ENCODE data around the gene TNP2.
A peak's percentile ranks its signal among the peaks of the same experiment; 100 is the strongest.

Gene TNP2

GRCh38 chr16:11263737-11264136 is 5.4 kb downstream of the TNP2 start:
- Histone ChIP-seq H3K27me3 (ENCODE audit: control insufficient read depth in 1 of 2, insufficient read depth in 2 of 2, low read length in 2 of 2) (no peaks in the 10 kb centered on the region), H3K36me3 (ENCODE audit: control insufficient read depth in 1 of 2, insufficient read depth in 2 of 2, low read length in 2 of 2) (no peaks in the 10 kb centered on the region), H3K9ac (ENCODE audit: low read depth in 1 of 2, low read length in 2 of 2) (no peak overlapping the region), H3K27ac (ENCODE audit: low read depth, low read length) (no peak overlapping the region), H3K4me1 (ENCODE audit: control insufficient read depth in 1 of 2, insufficient read depth in 2 of 2, low read length in 2 of 2) (peaks cover 18 to 30% of the 10 kb centered on the region in 2 donors), H3K9me3 (ENCODE audit: control insufficient read depth in 1 of 2, low read length in 2 of 2) (no peaks in the 10 kb centered on the region), H3K4me3 (ENCODE audit: low read depth in 1 of 2, low read length in 2 of 2) (no peak overlapping the region)

- Histone ChIP-seq H3K4me3 (ENCODE audit: low read depth in 1 of 2, low read length in 2 of 2) (no peak overlapping the region), H3K27me3 (ENCODE audit: control insufficient read depth in 1 of 2, insufficient read depth in 2 of 2, low read length in 2 of 2) (no peaks in the 10 kb centered on the region), H3K9ac (ENCODE audit: low read depth in 1 of 2, low read length in 2 of 2) (no peak overlapping the region), H3K9me3 (ENCODE audit: control insufficient read depth in 1 of 2, low read length in 2 of 2) (no peaks in the 10 kb centered on the region), H3K36me3 (ENCODE audit: control insufficient read depth in 1 of 2, insufficient read depth in 2 of 2, low read length in 2 of 2) (no peaks in the 10 kb centered on the region), H3K27ac (ENCODE audit: low read depth, low read length) (no peak overlapping the region), H3K4me1 (ENCODE audit: control insufficient read depth in 1 of 2, insufficient read depth in 2 of 2, low read length in 2 of 2) (peaks cover 22 to 37% of the 10 kb centered on the region in 2 donors)
These were observed 6.2 kb downstream of the TNP2 start for GRCh38 chr16:11262915-11263314.

DNA sequence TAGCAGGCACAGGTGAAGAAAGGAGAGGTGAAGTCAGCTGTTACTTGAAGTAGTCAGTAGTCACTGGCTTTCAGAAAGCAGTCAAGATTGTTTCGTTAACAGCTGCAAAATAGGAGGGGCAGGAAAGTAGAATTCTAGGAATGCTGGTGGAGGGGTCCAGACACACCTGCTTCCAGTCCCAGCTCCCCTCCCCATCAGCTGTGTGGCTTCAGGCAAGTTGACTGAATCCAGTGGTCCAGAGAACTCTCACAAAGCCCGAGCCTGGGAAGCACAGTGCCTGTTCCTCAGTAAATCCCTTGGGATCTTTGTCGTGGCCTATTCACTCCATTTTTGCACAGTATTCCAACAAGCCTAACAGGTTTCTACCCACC is 8.5 kb downstream of the TNP2 start:
- no peak overlapping the region for H3K4me3 ChIP-seq (ENCODE audit: low read depth in 1 of 2, low read length in 2 of 2)
- H3K4me1 ChIP-seq (ENCODE audit: control insufficient read depth in 1 of 2, insufficient read depth in 2 of 2, low read length in 2 of 2), result peaks cover 31 to 45% of the 10 kb centered on the region in 2 donors
- no peak overlapping the region for H3K9ac ChIP-seq (ENCODE audit: low read depth in 1 of 2, low read length in 2 of 2)
- no peak overlapping the region for H3K27ac ChIP-seq (ENCODE audit: low read depth, low read length)
- no peaks in the 10 kb centered on the region for H3K27me3 ChIP-seq (ENCODE audit: control insufficient read depth in 1 of 2, insufficient read depth in 2 of 2, low read length in 2 of 2)
- no peaks in the 10 kb centered on the region for H3K9me3 ChIP-seq (ENCODE audit: control insufficient read depth in 1 of 2, low read length in 2 of 2)
- no peaks in the 10 kb centered on the region for H3K36me3 ChIP-seq (ENCODE audit: control insufficient read depth in 1 of 2, insufficient read depth in 2 of 2, low read length in 2 of 2)

- Histone ChIP-seq H3K27me3 (ENCODE audit: control insufficient read depth in 1 of 2, insufficient read depth in 2 of 2, low read length in 2 of 2) (no peaks in the 10 kb centered on the region), H3K36me3 (ENCODE audit: control insufficient read depth in 1 of 2, insufficient read depth in 2 of 2, low read length in 2 of 2) (no peaks in the 10 kb centered on the region), H3K9me3 (ENCODE audit: control insufficient read depth in 1 of 2, low read length in 2 of 2) (no peaks in the 10 kb centered on the region), H3K4me3 (ENCODE audit: low read depth in 1 of 2, low read length in 2 of 2) (peak overlapping the region in 1 of 2 donors; percentile 70), H3K9ac (ENCODE audit: low read depth in 1 of 2, low read length in 2 of 2) (no peak overlapping the region), H3K4me1 (ENCODE audit: control insufficient read depth in 1 of 2, insufficient read depth in 2 of 2, low read length in 2 of 2) (peaks cover 27 to 41% of the 10 kb centered on the region in 2 donors), H3K27ac (ENCODE audit: low read depth, low read length) (no peak overlapping the region)
These were observed 9.2 kb downstream of the TNP2 start for GRCh38 chr16:11259655-11260595.

GRCh38 chr16:11258553-11259492 is 10.3 kb downstream of the TNP2 start:
- Histone ChIP-seq H3K4me3 (ENCODE audit: low read depth in 1 of 2, low read length in 2 of 2) (peak overlapping the region; percentile 65 to 70), H3K9me3 (ENCODE audit: control insufficient read depth in 1 of 2, low read length in 2 of 2) (no peaks in the 10 kb centered on the region), H3K27me3 (ENCODE audit: control insufficient read depth in 1 of 2, insufficient read depth in 2 of 2, low read length in 2 of 2) (no peaks in the 10 kb centered on the region), H3K9ac (ENCODE audit: low read depth in 1 of 2, low read length in 2 of 2) (peak overlapping the region; percentile 52 to 65), H3K27ac (ENCODE audit: low read depth, low read length) (no peak overlapping the region), H3K4me1 (ENCODE audit: control insufficient read depth in 1 of 2, insufficient read depth in 2 of 2, low read length in 2 of 2) (peaks cover 30 to 35% of the 10 kb centered on the region in 2 donors), H3K36me3 (ENCODE audit: control insufficient read depth in 1 of 2, insufficient read depth in 2 of 2, low read length in 2 of 2) (no peaks in the 10 kb centered on the region)

GRCh38 chr16:11257131-11257938 is 11.8 kb downstream of the TNP2 start:
- H3K9ac ChIP-seq (ENCODE audit: low read depth in 1 of 2, low read length in 2 of 2), result peak overlapping the region; percentile 76 to 84
- H3K27ac ChIP-seq (ENCODE audit: low read depth, low read length), result peak overlapping the region; percentile 96
- H3K4me1 ChIP-seq (ENCODE audit: control insufficient read depth in 1 of 2, insufficient read depth in 2 of 2, low read length in 2 of 2), result peaks cover 27 to 30% of the 10 kb centered on the region in 2 donors
- peak overlapping the region; percentile 80 to 85 for H3K4me3 ChIP-seq (ENCODE audit: low read depth in 1 of 2, low read length in 2 of 2)
- no peaks in the 10 kb centered on the region for H3K27me3 ChIP-seq (ENCODE audit: control insufficient read depth in 1 of 2, insufficient read depth in 2 of 2, low read length in 2 of 2)
- H3K36me3 ChIP-seq (ENCODE audit: control insufficient read depth in 1 of 2, insufficient read depth in 2 of 2, low read length in 2 of 2), result no peaks in the 10 kb centered on the region
- H3K9me3 ChIP-seq (ENCODE audit: control insufficient read depth in 1 of 2, low read length in 2 of 2), result no peaks in the 10 kb centered on the region

DNA sequence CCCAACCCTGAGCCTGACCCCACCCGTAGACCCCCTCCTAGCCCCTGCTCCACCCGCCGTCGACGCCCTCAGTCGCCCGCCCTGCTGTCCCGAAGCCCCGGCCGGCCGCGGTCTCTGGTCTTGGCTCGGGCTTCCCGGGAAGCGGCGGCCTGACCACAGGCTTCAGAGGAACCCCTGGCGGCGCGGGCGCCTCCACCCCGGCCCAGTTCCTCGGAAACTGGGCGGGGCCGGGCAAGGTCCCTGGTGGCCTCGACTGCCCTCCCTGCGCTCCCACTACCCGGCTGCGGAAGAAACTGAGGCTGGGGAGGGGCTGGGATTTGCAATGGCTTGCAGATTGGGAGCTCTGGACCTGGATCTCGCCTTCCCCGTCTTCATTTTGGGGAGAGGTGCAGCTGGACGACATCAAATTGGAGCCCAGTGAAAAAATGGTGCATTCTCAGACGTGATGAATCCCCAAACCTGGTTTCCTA is 12.4 kb downstream of the TNP2 start:
- H3K27ac ChIP-seq (ENCODE audit: low read depth, low read length), result peak overlapping the region; percentile 96
- peak overlapping the region; percentile 80 to 85 for H3K4me3 ChIP-seq (ENCODE audit: low read depth in 1 of 2, low read length in 2 of 2)
- H3K9ac ChIP-seq (ENCODE audit: low read depth in 1 of 2, low read length in 2 of 2), result peak overlapping the region; percentile 76 to 84
- H3K4me1 ChIP-seq (ENCODE audit: control insufficient read depth in 1 of 2, insufficient read depth in 2 of 2, low read length in 2 of 2), result peaks cover 27 to 30% of the 10 kb centered on the region in 2 donors
- no peaks in the 10 kb centered on the region for H3K36me3 ChIP-seq (ENCODE audit: control insufficient read depth in 1 of 2, insufficient read depth in 2 of 2, low read length in 2 of 2)
- no peaks in the 10 kb centered on the region for H3K9me3 ChIP-seq (ENCODE audit: control insufficient read depth in 1 of 2, low read length in 2 of 2)
- H3K27me3 ChIP-seq (ENCODE audit: control insufficient read depth in 1 of 2, insufficient read depth in 2 of 2, low read length in 2 of 2), result no peaks in the 10 kb centered on the region

- Histone ChIP-seq H3K27me3 (ENCODE audit: control insufficient read depth in 1 of 2, insufficient read depth in 2 of 2, low read length in 2 of 2) (no peaks in the 10 kb centered on the region), H3K9me3 (ENCODE audit: control insufficient read depth in 1 of 2, low read length in 2 of 2) (no peaks in the 10 kb centered on the region), H3K4me3 (ENCODE audit: low read depth in 1 of 2, low read length in 2 of 2) (peak within 1 kb of the TSS; percentile 80 to 85), H3K27ac (ENCODE audit: low read depth, low read length) (peak within 1 kb of the TSS; percentile 96), H3K4me1 (ENCODE audit: control insufficient read depth in 1 of 2, insufficient read depth in 2 of 2, low read length in 2 of 2) (peaks cover 27 to 30% of the 10 kb centered on the region in 2 donors), H3K9ac (ENCODE audit: low read depth in 1 of 2, low read length in 2 of 2) (peak within 1 kb of the TSS; percentile 76 to 84), H3K36me3 (ENCODE audit: control insufficient read depth in 1 of 2, insufficient read depth in 2 of 2, low read length in 2 of 2) (no peaks in the 10 kb centered on the region)
These were observed 13.1 kb downstream of the TNP2 start, which contains the start of gene SOCS1 for GRCh38 chr16:11255737-11256660. SOCS1 (minus strand) TSS chr16:11256204; CDS start chr16:11255478, 726 bp downstream.
